GM23338 (cell line): ENCODE data around the gene TAF3. TPM values are rescaled to one million over a fixed set of nuclear protein-coding genes. Genes with fewer than 3 reads are reported as not detected.

ENCODE experiments used
- ATAC-seq: fragments of 200-7000 bp; cut with Tn5 transposase; 3 replicates; pipeline ENCODE4 v1.9.1; 2020
- DNase-seq: peaks from one replicate; pipeline ENCODE4 v3.0.0-alpha.2; 2015; ENCODE audit warnings: low spot score
- H2AFZ ChIP-seq: fragments of 200-600 bp; sonication (generic); 2 replicates; pipeline ENCODE4 v1.8.0; 2016; ENCODE audit warnings: antibody characterized with exemption, mild to moderate bottlenecking, moderate library complexity
- H3F3A ChIP-seq: fragments of 200-600 bp; sonication (generic); replicated peaks from 2 replicates; pipeline ENCODE4 v1.8.0; 2017; ENCODE audit warnings: antibody characterized with exemption, mixed run types, low read depth
- H3K27ac ChIP-seq: fragments of 200-600 bp; sonication (generic); 2 replicates; pipeline ENCODE4 v1.6.1; 2016; ENCODE audit warnings: low read depth
- H3K27me3 ChIP-seq: fragments of 200-600 bp; sonication (generic); 2 replicates; pipeline ENCODE4 v1.8.0; 2016; ENCODE audit warnings: mild to moderate bottlenecking, mixed run types, moderate library complexity; ENCODE audit not compliant: insufficient read depth
- H3K36me3 ChIP-seq: fragments of 200-600 bp; sonication (generic); 2 replicates; pipeline ENCODE4 v1.8.0; 2016; ENCODE audit warnings: mild to moderate bottlenecking; ENCODE audit not compliant: insufficient read depth
- H3K4me1 ChIP-seq: fragments of 200-600 bp; sonication (generic); 2 replicates; pipeline ENCODE4 v1.8.0; 2016; ENCODE audit warnings: mild to moderate bottlenecking, moderate library complexity; ENCODE audit not compliant: insufficient read depth
- H3K4me2 ChIP-seq: fragments of 200-600 bp; sonication (generic); 2 replicates; pipeline ENCODE4 v1.7.1; 2017; ENCODE audit warnings: mixed run types
- H3K4me3 ChIP-seq: fragments of 200-600 bp; sonication (generic); 2 replicates; pipeline ENCODE4 v1.6.1; 2016; ENCODE audit warnings: mixed run types
- H3K79me2 ChIP-seq: fragments of 200-600 bp; sonication (generic); replicated peaks from 2 replicates; pipeline ENCODE4 v1.8.0; 2017; ENCODE audit warnings: mild to moderate bottlenecking; ENCODE audit not compliant: insufficient read depth
- H3K9me2 ChIP-seq: fragments of 200-600 bp; sonication (generic); 2 replicates; pipeline ENCODE4 v1.8.0; 2017; ENCODE audit not compliant: insufficient read depth
- H4K20me1 ChIP-seq: fragments of 200-600 bp; sonication (generic); replicated peaks from 2 replicates; pipeline ENCODE4 v1.8.0; 2017; ENCODE audit warnings: mild to moderate bottlenecking; ENCODE audit not compliant: insufficient read depth
- H3K27ac Mint-ChIP-seq: 2 replicates; pipeline ENCODE4 v1.8.0; 2020; ENCODE audit warnings: inconsistent platforms, mild to moderate bottlenecking, moderate library complexity, mixed read lengths
- H3K27me3 Mint-ChIP-seq: 3 replicates; pipeline ENCODE4 v1.8.0; 2022; ENCODE audit warnings: low read depth, mild to moderate bottlenecking, moderate library complexity, mixed read lengths, inconsistent platforms; ENCODE audit not compliant: insufficient read depth, poor library complexity
- H3K36me3 Mint-ChIP-seq: 3 replicates; pipeline ENCODE4 v1.8.0; 2021; ENCODE audit warnings: low read depth, mild to moderate bottlenecking, inconsistent platforms, moderate library complexity, mixed read lengths
- H3K4me1 Mint-ChIP-seq: 3 replicates; pipeline ENCODE4 v1.8.0; 2020; ENCODE audit warnings: mild to moderate bottlenecking, inconsistent platforms, mixed read lengths
- H3K4me3 Mint-ChIP-seq: 3 replicates; pipeline ENCODE4 v1.8.0; 2021; ENCODE audit warnings: moderate library complexity, mild to moderate bottlenecking, inconsistent platforms, mixed read lengths
- H3K9me3 Mint-ChIP-seq: 3 replicates; pipeline ENCODE4 v1.8.0; 2020; ENCODE audit warnings: moderate library complexity, mild to moderate bottlenecking, inconsistent platforms, mixed read lengths
- CREB1 ChIP-seq: fragments of 250-450 bp; sonication (Bioruptor Pico); IDR thresholded peaks from 2 replicates; pipeline ENCODE4 v1.5.0; 2020; ENCODE audit warnings: low read depth, mild to moderate bottlenecking, moderate library complexity
- EZH2 ChIP-seq: fragments of 200-600 bp; sonication (generic); IDR thresholded peaks from one replicate; pipeline ENCODE4 v1.8.0; 2017; ENCODE audit warnings: antibody characterized with exemption, mild to moderate bottlenecking, low read depth; ENCODE audit not compliant: unreplicated experiment
- EZH2phosphoT487 ChIP-seq: fragments of 200-600 bp; sonication (generic); IDR thresholded peaks from one replicate; pipeline ENCODE4 v1.8.1; 2018; ENCODE audit warnings: antibody characterized with exemption; ENCODE audit not compliant: unreplicated experiment
- JUNB ChIP-seq: IDR thresholded peaks from one replicate; pipeline ENCODE4 v1.6.1; 2016; ENCODE audit warnings: antibody characterized with exemption; ENCODE audit not compliant: unreplicated experiment
- NANOG ChIP-seq: IDR thresholded peaks from 2 replicates; pipeline ENCODE4 v1.6.1; 2016; ENCODE audit warnings: antibody characterized with exemption, borderline replicate concordance
- POLR2AphosphoS5 ChIP-seq: IDR thresholded peaks from 2 replicates; pipeline ENCODE4 v1.6.1; 2016; ENCODE audit warnings: antibody characterized with exemption, low read depth
- STAT1 ChIP-seq: IDR thresholded peaks from one replicate; pipeline ENCODE4 v1.6.1; 2016; ENCODE audit warnings: antibody characterized with exemption; ENCODE audit not compliant: unreplicated experiment
- ZNF114 ChIP-seq: fragments of 250-450 bp; sonication (Bioruptor Pico); IDR thresholded peaks from 2 replicates; pipeline ENCODE4 v1.5.0; 2020; ENCODE audit warnings: mild to moderate bottlenecking, moderate library complexity
- ZNF331 ChIP-seq: fragments of 250-450 bp; sonication (Bioruptor Pico); IDR thresholded peaks from 2 replicates; pipeline ENCODE4 v1.5.0; 2020; ENCODE audit warnings: low read depth, mild to moderate bottlenecking, moderate library complexity
- polyA plus RNA-seq: library from polyadenylated mRNA; unstranded; fragments of >200 nt; fragmentation: Nextera tagmentation; extraction: Ambion mirVana; gene quantifications from 2 replicates; pipeline ENCODE4 v1.2.1, GENCODE V29; 2016
- total RNA-seq: library from RNA; depleted of rRNA; stranded (reverse); fragments of >200 nt; shearing (Covaris generic); gene quantifications from 2 replicates; pipeline ENCODE4 v1.2.3, GENCODE V29; 2014
- TF ChIP-seq, protein P1 (sequence below): IDR thresholded peaks from 2 replicates; pipeline ENCODE4 v1.6.1; 2016; ENCODE audit warnings: antibody characterized with exemption
- TF ChIP-seq, protein P2 (sequence below): fragments of 250-450 bp; sonication (Bioruptor Pico); IDR thresholded peaks from 2 replicates; pipeline ENCODE4 v1.5.0; 2020; ENCODE audit warnings: mild to moderate bottlenecking, moderate library complexity
- TF ChIP-seq, protein P3 (sequence below): IDR thresholded peaks from one replicate; pipeline ENCODE4 v1.6.1; 2018; ENCODE audit warnings: antibody characterized with exemption; ENCODE audit not compliant: unreplicated experiment
- TF ChIP-seq, protein P4 (sequence below), 2 experiments: fragments of 200-600 bp in 1 of 2; sonication (generic) in 1 of 2; conservative IDR thresholded peaks; 2 replicates each; pipeline versions ENCODE4 v1.5.1 to v1.6.1; 2016 to 2017; ENCODE audit warnings: antibody characterized with exemption in 2 of 2, low read depth in 2 of 2, mild to moderate bottlenecking in 2 of 2, moderate library complexity in 1 of 2

The TAF3 gene
- total and polyA plus RNA-seq, 2 experiments from 2014 or later: 6.4 to 15.2 TPM

DNA sequence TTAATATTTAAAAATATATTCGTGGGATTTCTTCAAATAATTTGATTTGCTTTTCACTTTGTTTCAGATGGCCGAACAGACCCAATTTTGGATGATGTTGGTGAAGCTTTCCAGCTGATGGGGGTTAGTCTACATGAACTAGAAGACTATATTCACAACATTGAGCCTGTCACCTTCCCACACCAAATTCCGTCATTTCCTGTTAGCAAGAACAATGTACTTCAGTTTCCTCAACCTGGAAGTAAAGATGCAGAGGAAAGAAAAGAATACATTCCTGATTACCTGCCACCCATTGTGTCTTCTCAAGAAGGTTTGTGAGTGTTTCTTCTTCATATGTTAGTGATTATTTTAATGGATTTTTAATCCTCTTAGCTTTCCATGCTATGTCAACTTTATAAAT is 5.9 kb downstream of the TAF3 start:
- DNase-seq: no peak
- H3K9me2 ChIP-seq: no peaks in the 10 kb centered on the region
- no peak overlapping the region for H3K4me3 ChIP-seq
- H3K4me3 Mint-ChIP-seq: no peak overlapping the region
- H3K27me3 Mint-ChIP-seq: peaks cover 2% of the 10 kb centered on the region
- peaks cover 20% of the 10 kb centered on the region for H4K20me1 ChIP-seq
- no peaks in the 10 kb centered on the region for H3K27me3 ChIP-seq
- ATAC-seq: no peak
- H3K9me3 Mint-ChIP-seq: no peaks in the 10 kb centered on the region
- H2AFZ ChIP-seq: no peak overlapping the region
- H3K4me1 Mint-ChIP-seq: peaks cover 8% of the 10 kb centered on the region
- H3K4me1 ChIP-seq: peaks cover 8% of the 10 kb centered on the region; the same call in 1 of the 2 replicates
- TF ChIP-seq NANOG (no peak), JUNB (no peak), ZNF331 (CRISPR knock-in tag) (no peak), EZH2 (no peak), CREB1 (CRISPR knock-in tag) (no peak), EZH2phosphoT487 (no peak), STAT1 (no peak), ZNF114 (CRISPR knock-in tag) (no peak), POLR2AphosphoS5 (no peak)
- TF ChIP-seq, protein P1, sequence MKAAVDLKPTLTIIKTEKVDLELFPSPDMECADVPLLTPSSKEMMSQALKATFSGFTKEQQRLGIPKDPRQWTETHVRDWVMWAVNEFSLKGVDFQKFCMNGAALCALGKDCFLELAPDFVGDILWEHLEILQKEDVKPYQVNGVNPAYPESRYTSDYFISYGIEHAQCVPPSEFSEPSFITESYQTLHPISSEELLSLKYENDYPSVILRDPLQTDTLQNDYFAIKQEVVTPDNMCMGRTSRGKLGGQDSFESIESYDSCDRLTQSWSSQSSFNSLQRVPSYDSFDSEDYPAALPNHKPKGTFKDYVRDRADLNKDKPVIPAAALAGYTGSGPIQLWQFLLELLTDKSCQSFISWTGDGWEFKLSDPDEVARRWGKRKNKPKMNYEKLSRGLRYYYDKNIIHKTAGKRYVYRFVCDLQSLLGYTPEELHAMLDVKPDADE: no peak
- TF ChIP-seq, protein P2, sequence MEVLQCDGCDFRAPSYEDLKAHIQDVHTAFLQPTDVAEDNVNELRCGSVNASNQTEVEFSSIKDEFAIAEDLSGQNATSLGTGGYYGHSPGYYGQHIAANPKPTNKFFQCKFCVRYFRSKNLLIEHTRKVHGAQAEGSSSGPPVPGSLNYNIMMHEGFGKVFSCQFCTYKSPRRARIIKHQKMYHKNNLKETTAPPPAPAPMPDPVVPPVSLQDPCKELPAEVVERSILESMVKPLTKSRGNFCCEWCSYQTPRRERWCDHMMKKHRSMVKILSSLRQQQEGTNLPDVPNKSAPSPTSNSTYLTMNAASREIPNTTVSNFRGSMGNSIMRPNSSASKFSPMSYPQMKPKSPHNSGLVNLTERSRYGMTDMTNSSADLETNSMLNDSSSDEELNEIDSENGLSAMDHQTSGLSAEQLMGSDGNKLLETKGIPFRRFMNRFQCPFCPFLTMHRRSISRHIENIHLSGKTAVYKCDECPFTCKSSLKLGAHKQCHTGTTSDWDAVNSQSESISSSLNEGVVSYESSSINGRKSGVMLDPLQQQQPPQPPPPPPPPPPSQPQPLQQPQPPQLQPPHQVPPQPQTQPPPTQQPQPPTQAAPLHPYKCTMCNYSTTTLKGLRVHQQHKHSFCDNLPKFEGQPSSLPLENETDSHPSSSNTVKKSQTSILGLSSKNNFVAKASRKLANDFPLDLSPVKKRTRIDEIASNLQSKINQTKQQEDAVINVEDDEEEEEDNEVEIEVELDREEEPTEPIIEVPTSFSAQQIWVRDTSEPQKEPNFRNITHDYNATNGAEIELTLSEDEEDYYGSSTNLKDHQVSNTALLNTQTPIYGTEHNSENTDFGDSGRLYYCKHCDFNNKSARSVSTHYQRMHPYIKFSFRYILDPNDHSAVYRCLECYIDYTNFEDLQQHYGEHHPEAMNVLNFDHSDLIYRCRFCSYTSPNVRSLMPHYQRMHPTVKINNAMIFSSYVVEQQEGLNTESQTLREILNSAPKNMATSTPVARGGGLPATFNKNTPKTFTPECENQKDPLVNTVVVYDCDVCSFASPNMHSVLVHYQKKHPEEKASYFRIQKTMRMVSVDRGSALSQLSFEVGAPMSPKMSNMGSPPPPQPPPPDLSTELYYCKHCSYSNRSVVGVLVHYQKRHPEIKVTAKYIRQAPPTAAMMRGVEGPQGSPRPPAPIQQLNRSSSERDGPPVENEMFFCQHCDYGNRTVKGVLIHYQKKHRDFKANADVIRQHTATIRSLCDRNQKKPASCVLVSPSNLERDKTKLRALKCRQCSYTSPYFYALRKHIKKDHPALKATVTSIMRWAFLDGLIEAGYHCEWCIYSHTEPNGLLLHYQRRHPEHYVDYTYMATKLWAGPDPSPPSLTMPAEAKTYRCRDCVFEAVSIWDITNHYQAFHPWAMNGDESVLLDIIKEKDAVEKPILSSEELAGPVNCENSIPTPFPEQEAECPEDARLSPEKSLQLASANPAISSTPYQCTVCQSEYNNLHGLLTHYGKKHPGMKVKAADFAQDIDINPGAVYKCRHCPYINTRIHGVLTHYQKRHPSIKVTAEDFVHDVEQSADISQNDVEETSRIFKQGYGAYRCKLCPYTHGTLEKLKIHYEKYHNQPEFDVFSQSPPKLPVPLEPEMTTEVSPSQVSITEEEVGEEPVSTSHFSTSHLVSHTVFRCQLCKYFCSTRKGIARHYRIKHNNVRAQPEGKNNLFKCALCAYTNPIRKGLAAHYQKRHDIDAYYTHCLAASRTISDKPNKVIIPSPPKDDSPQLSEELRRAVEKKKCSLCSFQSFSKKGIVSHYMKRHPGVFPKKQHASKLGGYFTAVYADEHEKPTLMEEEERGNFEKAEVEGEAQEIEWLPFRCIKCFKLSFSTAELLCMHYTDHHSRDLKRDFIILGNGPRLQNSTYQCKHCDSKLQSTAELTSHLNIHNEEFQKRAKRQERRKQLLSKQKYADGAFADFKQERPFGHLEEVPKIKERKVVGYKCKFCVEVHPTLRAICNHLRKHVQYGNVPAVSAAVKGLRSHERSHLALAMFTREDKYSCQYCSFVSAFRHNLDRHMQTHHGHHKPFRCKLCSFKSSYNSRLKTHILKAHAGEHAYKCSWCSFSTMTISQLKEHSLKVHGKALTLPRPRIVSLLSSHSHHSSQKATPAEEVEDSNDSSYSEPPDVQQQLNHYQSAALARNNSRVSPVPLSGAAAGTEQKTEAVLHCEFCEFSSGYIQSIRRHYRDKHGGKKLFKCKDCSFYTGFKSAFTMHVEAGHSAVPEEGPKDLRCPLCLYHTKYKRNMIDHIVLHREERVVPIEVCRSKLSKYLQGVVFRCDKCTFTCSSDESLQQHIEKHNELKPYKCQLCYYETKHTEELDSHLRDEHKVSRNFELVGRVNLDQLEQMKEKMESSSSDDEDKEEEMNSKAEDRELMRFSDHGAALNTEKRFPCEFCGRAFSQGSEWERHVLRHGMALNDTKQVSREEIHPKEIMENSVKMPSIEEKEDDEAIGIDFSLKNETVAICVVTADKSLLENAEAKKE (CRISPR knock-in tag): no peak
- TF ChIP-seq, protein P3, sequence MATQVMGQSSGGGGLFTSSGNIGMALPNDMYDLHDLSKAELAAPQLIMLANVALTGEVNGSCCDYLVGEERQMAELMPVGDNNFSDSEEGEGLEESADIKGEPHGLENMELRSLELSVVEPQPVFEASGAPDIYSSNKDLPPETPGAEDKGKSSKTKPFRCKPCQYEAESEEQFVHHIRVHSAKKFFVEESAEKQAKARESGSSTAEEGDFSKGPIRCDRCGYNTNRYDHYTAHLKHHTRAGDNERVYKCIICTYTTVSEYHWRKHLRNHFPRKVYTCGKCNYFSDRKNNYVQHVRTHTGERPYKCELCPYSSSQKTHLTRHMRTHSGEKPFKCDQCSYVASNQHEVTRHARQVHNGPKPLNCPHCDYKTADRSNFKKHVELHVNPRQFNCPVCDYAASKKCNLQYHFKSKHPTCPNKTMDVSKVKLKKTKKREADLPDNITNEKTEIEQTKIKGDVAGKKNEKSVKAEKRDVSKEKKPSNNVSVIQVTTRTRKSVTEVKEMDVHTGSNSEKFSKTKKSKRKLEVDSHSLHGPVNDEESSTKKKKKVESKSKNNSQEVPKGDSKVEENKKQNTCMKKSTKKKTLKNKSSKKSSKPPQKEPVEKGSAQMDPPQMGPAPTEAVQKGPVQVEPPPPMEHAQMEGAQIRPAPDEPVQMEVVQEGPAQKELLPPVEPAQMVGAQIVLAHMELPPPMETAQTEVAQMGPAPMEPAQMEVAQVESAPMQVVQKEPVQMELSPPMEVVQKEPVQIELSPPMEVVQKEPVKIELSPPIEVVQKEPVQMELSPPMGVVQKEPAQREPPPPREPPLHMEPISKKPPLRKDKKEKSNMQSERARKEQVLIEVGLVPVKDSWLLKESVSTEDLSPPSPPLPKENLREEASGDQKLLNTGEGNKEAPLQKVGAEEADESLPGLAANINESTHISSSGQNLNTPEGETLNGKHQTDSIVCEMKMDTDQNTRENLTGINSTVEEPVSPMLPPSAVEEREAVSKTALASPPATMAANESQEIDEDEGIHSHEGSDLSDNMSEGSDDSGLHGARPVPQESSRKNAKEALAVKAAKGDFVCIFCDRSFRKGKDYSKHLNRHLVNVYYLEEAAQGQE: no peak
- TF ChIP-seq, protein P4, sequence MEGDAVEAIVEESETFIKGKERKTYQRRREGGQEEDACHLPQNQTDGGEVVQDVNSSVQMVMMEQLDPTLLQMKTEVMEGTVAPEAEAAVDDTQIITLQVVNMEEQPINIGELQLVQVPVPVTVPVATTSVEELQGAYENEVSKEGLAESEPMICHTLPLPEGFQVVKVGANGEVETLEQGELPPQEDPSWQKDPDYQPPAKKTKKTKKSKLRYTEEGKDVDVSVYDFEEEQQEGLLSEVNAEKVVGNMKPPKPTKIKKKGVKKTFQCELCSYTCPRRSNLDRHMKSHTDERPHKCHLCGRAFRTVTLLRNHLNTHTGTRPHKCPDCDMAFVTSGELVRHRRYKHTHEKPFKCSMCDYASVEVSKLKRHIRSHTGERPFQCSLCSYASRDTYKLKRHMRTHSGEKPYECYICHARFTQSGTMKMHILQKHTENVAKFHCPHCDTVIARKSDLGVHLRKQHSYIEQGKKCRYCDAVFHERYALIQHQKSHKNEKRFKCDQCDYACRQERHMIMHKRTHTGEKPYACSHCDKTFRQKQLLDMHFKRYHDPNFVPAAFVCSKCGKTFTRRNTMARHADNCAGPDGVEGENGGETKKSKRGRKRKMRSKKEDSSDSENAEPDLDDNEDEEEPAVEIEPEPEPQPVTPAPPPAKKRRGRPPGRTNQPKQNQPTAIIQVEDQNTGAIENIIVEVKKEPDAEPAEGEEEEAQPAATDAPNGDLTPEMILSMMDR (conservative IDR thresholded peaks at IDR 0.05; ENCODE audit: low read depth in 2 of 2): no peak
- H3K36me3 Mint-ChIP-seq: peaks cover 13% of the 10 kb centered on the region
- H3F3A ChIP-seq: no peaks in the 10 kb centered on the region
- no peaks in the 10 kb centered on the region; the same call in 1 of the 2 replicates for H3K36me3 ChIP-seq
- no peak overlapping the region for H3K27ac Mint-ChIP-seq
- no peak overlapping the region for H3K27ac ChIP-seq
- H3K79me2 ChIP-seq: peaks cover 74% of the 10 kb centered on the region
- no peak overlapping the region for H3K4me2 ChIP-seq
